NCI-H146 treated with DMSO at 0.1 percent for 48 hours (cell line): Measurements from ENCODE around the gene HOXC11.

Source experiments
- DNase-seq: peaks from one replicate; lab custom pipeline; 2025; ENCODE audit not compliant: unreplicated experiment; lab: John Stamatoyannopoulos, UW

HOXC11 gene

DNA sequence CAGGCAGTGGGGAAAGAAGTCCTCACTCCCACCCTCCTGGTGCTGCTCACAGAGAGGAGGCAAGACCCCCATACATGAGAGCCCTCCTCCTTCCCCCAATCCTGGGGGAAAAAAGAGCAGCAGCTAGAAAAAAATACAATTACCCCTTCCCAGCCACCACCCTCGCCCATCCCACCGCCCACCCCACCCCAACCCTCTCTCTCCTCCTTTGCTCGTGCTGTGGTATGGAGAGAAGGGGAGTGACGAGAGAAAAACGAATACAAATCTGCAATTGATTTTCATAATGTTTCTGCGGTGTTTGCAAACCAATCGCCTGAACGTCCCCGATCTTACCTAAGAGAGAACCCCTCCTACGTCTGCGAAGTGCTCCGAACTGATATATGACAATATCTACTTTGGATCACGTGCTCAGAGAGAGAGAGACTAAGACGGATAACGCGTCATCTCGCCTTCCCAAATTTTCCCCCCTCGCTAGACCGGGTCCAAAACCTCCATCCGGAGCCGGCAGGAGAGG is at the start of gene HOXC11:
HOXC11 (plus strand) TSS at position 405 of the 514 bp plus-strand sequence. CDS start 116 bp downstream, outside the sequence.
- no peak for DNase-seq

GRCh38 chr12:53924521-53925405 is 48.2 kb upstream of the HOXC11 start:
- DNase-seq, result no peak

- no peak for DNase-seq
Measured at GRCh38 chr12:53927220-53928029, 45.5 kb upstream of the HOXC11 start.

DNA sequence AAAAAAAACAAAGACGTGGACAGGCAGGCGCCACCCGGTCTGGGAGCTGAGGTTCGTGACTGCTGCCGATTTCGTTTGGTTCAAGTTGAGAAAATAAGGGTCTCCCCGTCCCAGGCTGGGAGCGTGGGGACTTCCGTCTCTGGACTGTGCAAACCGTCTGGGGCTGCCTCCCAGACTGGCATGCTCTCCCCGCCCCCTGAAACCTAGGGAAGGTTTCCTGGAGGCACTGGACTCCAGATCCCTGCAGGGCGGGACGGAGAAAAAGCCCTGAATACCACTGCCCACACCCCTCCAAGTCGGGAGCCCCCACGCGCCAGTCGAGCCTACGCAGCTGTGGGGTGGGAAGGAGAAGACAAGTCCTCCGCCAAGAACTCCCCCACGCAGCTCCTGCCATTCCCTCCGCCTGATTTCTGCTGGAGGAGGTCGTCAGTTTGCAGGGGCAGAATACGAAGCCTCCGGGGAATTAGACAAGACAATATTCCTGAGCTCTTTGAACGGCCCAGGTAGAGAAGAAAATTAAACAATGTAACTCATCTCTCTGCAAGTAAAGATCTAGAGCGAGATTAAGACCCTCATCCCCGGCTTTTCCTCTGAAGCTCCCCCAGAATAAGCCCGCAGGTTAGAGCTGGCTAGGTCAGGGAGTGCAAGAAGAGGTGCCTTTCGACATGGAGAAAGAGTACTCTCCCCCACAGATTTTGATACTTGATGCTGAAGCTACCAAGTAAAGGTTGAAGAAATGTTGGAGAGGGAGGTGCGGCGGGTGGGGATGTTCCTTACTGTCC is 44.7 kb upstream of the HOXC11 start:
- no peak for DNase-seq

DNA sequence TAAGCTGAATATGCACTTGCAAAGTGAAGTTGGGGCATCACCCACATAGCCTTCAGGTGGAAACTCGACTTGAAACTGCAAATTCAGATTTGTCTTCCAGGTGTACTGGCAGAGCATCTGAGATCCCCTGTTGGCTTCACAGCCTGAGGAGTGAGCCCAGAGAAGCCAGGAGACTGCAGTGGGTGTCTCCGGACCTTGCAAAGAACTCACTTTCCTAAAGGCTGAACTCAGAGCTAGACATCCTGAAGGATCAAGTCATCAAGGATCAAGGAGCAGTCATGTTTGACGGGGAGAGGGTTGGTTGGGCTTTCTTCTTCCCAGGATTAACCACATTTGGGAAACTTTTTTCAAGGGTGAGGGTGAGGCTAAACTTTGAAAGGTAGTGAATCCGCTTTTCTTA is 43.4 kb upstream of the HOXC11 start:
- DNase-seq, result no peak

- DNase-seq, result no peak
Measured at GRCh38 chr12:53930591-53931255, 42.2 kb upstream of the HOXC11 start.

GRCh38 chr12:53931844-53932581 is 40.9 kb upstream of the HOXC11 start:
- DNase-seq, result no peak

GRCh38 chr12:53932915-53933314 is 40.0 kb upstream of the HOXC11 start:
- no peak for DNase-seq

GRCh38 chr12:53935383-53936341 is 37.3 kb upstream of the HOXC11 start:
- no peak for DNase-seq

DNA sequence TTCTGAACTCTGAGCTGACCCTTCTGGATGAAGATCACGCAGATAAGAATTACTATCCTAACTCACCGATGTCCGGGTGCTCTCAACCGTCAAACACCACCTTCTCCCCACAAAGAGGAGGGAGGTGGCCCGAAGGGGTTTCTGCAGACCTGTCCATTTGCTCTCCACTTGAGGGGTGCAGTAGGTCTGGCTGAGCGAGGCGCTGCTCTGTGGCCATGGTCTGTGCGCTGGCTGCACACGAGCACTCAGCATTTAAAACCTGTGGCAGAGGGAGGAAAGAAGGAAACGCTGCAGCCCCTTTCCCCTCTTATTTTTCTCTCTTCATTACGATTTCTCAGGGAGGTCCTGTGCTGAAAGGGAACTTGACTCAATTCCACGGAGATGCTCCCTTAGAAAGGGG is 35.8 kb upstream of the HOXC11 start:
- DNase-seq, result no peak

DNA sequence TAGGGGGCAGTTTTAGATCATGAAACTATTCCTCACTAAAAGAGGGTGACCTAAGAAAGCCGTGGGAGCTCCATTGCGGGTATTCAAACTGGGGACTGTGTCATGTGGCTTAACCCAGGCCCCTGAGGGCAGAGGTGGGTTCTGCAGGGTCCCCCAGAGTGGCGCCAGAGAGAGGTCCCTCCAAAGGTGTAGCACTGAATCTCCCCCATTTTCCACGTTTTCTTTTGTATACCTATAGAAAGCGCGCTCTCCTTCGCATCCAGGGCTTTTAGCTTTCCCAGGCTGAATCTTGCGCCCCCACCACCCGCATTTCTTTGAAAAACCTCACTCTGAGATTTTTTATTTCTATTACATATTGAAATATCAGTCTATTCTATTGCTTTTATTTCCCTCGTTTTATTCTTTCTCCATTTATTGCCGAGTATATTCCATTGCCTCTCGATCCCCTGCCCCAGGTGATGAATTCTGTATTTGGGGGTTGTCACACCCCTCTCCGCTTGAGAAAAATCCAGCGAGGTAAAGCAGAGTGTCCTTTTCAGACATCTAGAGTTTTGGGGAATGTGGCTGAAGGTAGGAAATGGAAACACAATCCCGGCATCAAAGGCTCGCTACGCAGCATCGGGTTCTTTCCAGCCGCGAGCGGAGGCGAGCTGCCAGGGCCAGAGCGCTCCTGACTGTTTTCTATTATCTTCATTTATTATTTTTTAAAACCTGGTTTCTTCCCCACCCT is 35.2 kb upstream of the HOXC11 start:
- DNase-seq, result no peak

GRCh38 chr12:53938326-53939140 is 34.4 kb upstream of the HOXC11 start, which contains the start of gene HOXC13:
HOXC13 (plus strand) TSS chr12:53938831; CDS start chr12:53938907, 76 bp downstream.
- DNase-seq, result no peak

- no peak for DNase-seq
Measured at GRCh38 chr12:53939141-53940108, 33.5 kb upstream of the HOXC11 start.

DNA sequence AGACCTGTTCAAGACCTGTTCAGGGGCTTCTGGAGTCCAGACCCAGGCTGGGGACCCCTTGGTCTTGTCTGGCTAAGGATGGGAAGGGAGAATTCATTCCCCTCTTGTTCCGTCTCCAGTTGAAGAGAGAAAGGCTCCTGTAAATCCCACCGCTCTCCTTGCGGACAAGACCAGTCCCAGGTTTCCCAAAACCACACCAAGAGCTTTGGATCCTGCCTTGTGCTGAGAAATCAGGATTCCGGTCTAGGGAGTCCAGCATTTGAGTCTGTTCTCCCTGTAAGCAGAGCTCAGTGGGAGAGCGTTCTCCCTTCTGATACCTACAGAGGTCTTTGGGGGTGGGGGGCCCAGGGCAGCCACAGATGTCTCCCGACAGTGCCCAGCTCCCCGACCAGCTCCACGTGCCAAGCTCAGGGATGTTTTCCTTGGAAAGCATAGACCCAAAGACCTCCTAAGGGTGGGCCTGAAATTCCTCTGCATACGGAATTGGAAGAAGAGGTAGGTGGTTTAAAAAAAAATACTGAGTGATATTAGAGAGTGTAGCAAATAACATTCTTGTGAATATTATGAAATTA is 32.4 kb upstream of the HOXC11 start:
- no peak for DNase-seq

DNA sequence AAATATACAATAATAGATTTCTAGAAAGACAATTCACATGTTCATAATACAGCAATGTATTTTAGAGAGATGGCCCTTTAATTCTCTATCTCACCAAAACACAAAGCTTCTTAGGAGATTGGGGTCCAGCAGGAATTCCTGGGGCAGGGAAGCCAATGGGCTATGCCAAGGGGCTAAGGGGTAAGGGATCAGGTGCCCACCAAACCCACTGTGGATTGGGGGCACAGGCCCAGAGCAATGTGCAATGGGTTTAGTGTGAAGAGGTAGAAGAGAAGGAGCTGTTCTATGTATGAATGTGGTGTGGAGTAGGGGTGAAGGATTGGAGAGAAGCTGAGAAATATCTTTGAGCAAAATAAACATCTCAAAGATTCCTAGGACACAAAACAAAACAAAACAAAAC is 31.7 kb upstream of the HOXC11 start:
- DNase-seq, result no peak

GRCh38 chr12:53941750-53942149 is 31.2 kb upstream of the HOXC11 start:
- no peak for DNase-seq
